BJ (cell line): ENCODE measurements around the gene NTNG1. TPM values are rescaled to one million over a fixed set of nuclear protein-coding genes. Genes with fewer than 3 reads are reported as not detected.

Source experiments
- CTCF ChIA-PET: fragments of 350-600 bp; formaldehyde crosslinking; extraction: SDS; loops from one replicate; lab custom pipeline; 2021; ENCODE audit warnings: antibody characterized with exemption, inconsistent platforms; lab: Yijun Ruan, JAX
- POLR2A ChIA-PET: fragments of 300-600 bp; sonication (Branson Sonifier 250); formaldehyde crosslinking; extraction: SDS; loops from one replicate; lab custom pipeline; 2021; ENCODE audit warnings: antibody characterized with exemption; lab: Charles Lee
- DNase-seq: peaks from one replicate; pipeline ENCODE4 v3.0.0-alpha.2; 2011; ENCODE audit warnings: low read depth
- H3K27me3 ChIP-seq: 2 replicates; pipeline ENCODE4 v1.6.0; 2011; ENCODE audit warnings: low read length; ENCODE audit not compliant: control insufficient read depth, insufficient read depth
- H3K36me3 ChIP-seq: 2 replicates; pipeline ENCODE4 v1.5.1; 2011; ENCODE audit warnings: low read length; ENCODE audit not compliant: control insufficient read depth, insufficient read depth
- H3K4me3 ChIP-seq: 2 replicates; pipeline ENCODE4 v1.5.1; 2011; ENCODE audit warnings: low read depth, mild to moderate bottlenecking, control low read depth, low read length
- polyA plus RNA-seq: library from polyadenylated mRNA; depleted of rRNA; stranded (reverse); fragments of >200 nt; gene quantifications from 2 replicates; pipeline ENCODE4 v1.2.3, GENCODE V29; 2011
- TF ChIP-seq, protein P1 (sequence below): IDR thresholded peaks from 2 replicates; pipeline ENCODE4 v1.5.1; 2011; ENCODE audit warnings: low read depth, mild to moderate bottlenecking, control low read depth, inconsistent platforms, low read length, moderate library complexity; ENCODE audit not compliant: insufficient read depth

NTNG1 gene
- polyA plus RNA-seq, 1 experiment = 3.3 TPM

DNA sequence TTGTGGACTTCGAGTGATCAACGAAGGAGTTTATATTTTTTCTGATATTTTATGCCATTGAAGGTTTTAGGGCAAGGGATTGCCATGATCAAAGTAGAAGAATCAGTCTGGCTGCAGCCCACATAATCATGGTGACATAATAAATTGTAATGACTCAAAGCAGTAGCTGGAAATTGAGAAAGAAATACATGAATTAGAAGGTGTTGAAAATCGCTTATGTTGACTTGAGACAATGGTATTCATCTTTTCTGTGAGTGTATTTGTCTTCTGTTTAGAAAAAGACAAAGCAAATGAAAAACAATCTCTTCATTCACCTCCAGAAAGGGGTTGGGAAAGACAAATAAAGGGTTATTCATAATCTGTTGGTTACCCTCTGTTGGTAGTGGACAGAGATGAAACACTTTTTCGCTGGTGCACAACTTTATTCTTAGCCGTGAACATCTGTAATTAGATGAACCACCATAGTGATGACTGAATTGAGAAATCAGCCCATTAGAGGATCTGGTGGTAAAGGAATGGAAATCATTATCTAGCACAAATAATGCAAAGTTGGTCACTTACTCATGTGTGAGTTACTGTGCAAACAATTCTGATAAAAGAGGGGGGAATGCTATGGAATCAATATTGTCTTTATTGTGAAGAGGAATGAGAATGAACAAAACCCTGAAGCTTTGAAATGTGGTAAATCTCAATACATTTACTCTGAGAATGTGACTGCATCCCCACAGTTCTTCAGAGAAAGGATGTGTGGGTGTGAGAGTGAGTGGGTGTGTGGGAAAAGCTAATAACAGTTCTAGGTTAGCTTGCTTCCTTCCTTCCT lies 121.8 kb downstream of the NTNG1 start:
- CTCF ChIA-PET = interaction anchor here (0.6 to 1.4 kb wide), 2 partner anchors 121 to 267 kb away, joined by 3 to 4 read pairs; no protein-coding TSS in a partner anchor
- TF ChIP-seq, protein P1, sequence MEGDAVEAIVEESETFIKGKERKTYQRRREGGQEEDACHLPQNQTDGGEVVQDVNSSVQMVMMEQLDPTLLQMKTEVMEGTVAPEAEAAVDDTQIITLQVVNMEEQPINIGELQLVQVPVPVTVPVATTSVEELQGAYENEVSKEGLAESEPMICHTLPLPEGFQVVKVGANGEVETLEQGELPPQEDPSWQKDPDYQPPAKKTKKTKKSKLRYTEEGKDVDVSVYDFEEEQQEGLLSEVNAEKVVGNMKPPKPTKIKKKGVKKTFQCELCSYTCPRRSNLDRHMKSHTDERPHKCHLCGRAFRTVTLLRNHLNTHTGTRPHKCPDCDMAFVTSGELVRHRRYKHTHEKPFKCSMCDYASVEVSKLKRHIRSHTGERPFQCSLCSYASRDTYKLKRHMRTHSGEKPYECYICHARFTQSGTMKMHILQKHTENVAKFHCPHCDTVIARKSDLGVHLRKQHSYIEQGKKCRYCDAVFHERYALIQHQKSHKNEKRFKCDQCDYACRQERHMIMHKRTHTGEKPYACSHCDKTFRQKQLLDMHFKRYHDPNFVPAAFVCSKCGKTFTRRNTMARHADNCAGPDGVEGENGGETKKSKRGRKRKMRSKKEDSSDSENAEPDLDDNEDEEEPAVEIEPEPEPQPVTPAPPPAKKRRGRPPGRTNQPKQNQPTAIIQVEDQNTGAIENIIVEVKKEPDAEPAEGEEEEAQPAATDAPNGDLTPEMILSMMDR = no peak
- DNase-seq = no peak
- no peak overlapping the region for H3K4me3 ChIP-seq
- POLR2A ChIA-PET = interaction anchor here (0.6 kb wide), 1 partner anchor 104 kb away, joined by 5 read pairs; no protein-coding TSS in a partner anchor
- H3K36me3 ChIP-seq = no peaks in the 10 kb centered on the region
- no peaks in the 10 kb centered on the region for H3K27me3 ChIP-seq

DNA sequence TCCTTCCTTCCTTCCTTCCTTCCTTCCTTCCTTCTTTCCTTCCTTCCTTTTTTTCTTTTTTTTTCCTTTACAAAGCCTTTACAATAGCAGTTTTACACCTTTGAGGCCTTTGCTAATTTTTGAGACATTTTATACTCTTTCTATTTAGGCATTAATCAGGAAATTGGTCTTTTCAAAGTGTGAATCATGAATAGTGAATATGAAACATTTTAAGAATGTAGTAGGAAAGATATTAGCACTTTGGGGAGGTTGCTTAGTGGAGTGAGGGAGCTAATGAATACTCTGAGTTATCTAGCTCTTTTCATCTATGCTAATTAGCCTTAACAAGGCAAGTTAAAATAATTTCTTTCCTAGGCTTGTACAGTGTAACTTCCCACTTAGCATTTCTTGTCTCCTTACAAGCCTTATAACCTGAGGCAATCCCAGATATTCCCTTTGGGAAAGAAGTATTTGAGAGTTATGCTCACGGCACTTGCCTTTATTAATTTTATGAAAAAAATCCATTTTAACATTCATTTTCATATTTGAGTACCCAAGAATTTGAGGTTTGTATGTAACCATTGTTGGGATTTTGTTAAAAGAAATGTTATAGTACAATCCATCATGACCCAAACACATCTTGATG lies 122.6 kb downstream of the NTNG1 start:
- no peak for DNase-seq
- Histone ChIP-seq H3K4me3 (no peak overlapping the region), H3K27me3 (no peaks in the 10 kb centered on the region), H3K36me3 (no peaks in the 10 kb centered on the region)
- CTCF ChIA-PET = interaction anchor here (0.6 to 1.4 kb wide), 2 partner anchors 122 to 266 kb away, joined by 3 to 4 read pairs; no protein-coding TSS in a partner anchor
- TF ChIP-seq, protein P1 = no peak
- POLR2A ChIA-PET = interaction anchor here (0.6 kb wide), 1 partner anchor 103 kb away, joined by 5 read pairs; no protein-coding TSS in a partner anchor

DNA sequence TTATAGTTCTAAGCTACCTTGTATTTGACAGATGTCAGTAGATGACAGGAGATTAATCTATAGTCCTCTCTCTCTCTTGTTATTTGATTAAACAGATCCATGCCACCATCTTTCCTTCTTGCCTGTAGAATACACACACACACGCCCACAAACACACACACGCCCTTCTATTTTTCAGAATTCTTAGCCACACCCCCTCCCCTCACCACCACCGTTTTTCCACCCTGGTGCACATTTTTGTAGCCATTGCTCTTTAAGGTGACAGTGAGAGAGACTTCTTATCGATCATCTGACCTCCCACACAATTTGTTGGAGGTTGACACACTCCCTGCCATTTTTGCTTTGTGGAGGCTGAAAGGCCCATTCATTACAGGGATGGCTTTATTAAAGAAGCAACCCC lies 123.2 kb downstream of the NTNG1 start:
- TF ChIP-seq, protein P1 = no peak
- Histone ChIP-seq H3K36me3 (no peaks in the 10 kb centered on the region), H3K27me3 (no peaks in the 10 kb centered on the region), H3K4me3 (no peak overlapping the region)
- no peak for DNase-seq
- ChIA-PET CTCF (interaction anchor here (0.9 kb wide), 1 partner anchor 12 kb away, joined by 3 read pairs; no protein-coding TSS in a partner anchor), POLR2A (no interaction called here)

DNA sequence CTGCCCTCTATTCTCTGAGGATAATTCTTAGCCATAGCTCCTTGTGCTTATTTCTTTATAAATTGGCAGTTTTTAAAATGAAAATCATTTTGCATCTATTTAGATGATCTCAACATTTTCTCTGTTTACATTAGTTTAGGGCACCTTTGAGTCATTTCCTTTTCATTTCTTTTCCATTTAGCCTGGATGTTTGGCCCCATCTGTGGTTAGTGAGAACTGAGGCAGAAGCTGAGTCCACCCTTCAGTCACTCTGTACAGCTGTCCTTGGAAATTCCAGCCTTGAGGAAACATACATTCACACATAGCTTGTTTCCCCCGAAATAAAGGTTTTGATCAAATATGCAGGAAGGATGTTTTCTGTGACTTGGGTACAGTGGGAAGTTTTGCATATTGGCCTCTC lies 123.7 kb downstream of the NTNG1 start:
- POLR2A ChIA-PET = no interaction called here
- CTCF ChIA-PET = interaction anchor here (0.9 kb wide), 1 partner anchor 12 kb away, joined by 3 read pairs; no protein-coding TSS in a partner anchor
- TF ChIP-seq, protein P1 = no peak
- Histone ChIP-seq H3K36me3 (no peaks in the 10 kb centered on the region), H3K27me3 (no peaks in the 10 kb centered on the region), H3K4me3 (no peak overlapping the region)
- DNase-seq = no peak

DNA sequence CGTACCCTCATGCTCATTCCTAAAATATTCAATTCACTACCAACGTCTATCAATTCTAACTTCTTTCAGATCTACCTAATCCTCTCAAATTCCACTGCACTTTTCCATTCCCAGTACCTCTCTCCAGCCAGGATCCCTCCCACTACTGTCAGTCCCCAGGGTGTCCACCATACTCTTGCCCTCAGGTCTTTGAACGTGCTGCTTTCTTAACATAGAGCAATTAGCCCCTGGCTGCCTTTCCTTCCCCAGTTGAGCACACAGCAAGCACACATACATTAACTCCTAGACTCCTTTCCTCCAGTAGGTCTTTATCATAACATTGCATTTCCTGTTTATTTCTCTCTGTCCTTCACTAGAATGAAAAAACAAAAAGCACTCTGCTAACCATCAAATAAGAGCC lies 126.7 kb downstream of the NTNG1 start:
- H3K36me3 ChIP-seq = no peaks in the 10 kb centered on the region
- H3K4me3 ChIP-seq = no peak overlapping the region
- H3K27me3 ChIP-seq = no peaks in the 10 kb centered on the region
- no peak for DNase-seq
- TF ChIP-seq, protein P1 = no peak
- ChIA-PET CTCF (interaction anchor here (0.7 kb wide), 1 partner anchor 9 kb away, joined by 3 read pairs; no protein-coding TSS in a partner anchor), POLR2A (no interaction called here)
